Measurements from ENCODE around the gene CD151. TPM values are rescaled to one million over a fixed set of nuclear protein-coding genes. Genes with fewer than 3 reads are reported as not detected.

The CD151 gene
- total RNA-seq, 1 experiment from 2014 or later = 296 TPM

DNA sequence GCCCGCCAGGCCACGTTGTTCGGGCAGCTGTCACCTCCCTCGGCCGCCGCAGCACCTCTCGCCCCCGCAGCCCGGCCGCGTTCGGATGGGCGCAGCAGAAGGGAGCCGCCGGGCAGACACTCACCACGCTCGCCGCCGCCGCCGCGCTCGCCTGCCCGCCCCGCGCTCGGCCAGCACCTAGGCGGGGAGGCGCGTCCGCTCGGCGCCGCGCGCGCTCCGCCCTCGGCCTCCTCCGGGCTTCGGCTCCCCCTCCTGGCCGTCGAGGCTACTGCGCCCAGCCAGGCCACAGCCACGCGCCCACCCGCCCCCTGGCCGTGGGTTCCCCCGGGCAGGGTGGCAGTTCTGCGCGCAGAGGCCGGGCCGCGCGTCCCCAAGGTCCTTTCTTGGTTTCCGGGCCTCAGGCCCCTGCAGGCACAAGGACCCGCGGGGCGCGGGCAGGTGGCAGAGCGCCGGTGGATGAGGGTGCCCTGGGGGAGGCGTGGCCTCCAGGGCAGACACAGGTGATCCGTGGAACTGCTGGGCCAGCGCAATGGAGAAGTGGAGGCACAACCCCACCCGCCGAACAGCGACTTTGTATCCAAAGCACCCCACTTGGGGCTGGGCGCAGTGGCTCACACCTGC lies 34.5 kb upstream of the CD151 start, which contains the start of gene SLC25A22:
Gene SLC25A22, minus strand, starts transcription at position 189 of the 621 bp plus-strand sequence. CDS start 3,275 bp downstream, outside the sequence.
- ChIA-PET CTCF (no interaction called here), POLR2A (no interaction called here), RAD21 (ENCODE audit: low non-redundant PET in 1 of 2, low total read pairs in 2 of 2, uncharacterized antibody in 2 of 2, unreplicated experiment in 2 of 2) (no interaction called here)
- Histone ChIP-seq H2AFZ (ENCODE audit: low read depth, low read length, poor library complexity, severe bottlenecking) (no peak within 1 kb of the TSS), H3K36me3 (ENCODE audit: control insufficient read depth in 1 of 2, insufficient read depth in 2 of 2, low read length in 2 of 2) (peaks cover 0 to 9% of the 10 kb centered on the region in 2 experiments; a peak in 1 of 4 replicates), H3K27ac (ENCODE audit: low read depth, low read length) (peak within 1 kb of the TSS; percentile 91), H3K9me2 (ENCODE audit: insufficient read depth) (no peaks in the 10 kb centered on the region), H3K9me3 (ENCODE audit: control insufficient read depth in 1 of 2, insufficient read depth in 1 of 2, low read depth in 1 of 2, low read length in 2 of 2) (no peaks in the 10 kb centered on the region), H3K4me1 (ENCODE audit: control insufficient read depth in 1 of 2, insufficient read depth in 2 of 2, low read length in 2 of 2) (peaks cover 16 to 42% of the 10 kb centered on the region in 2 experiments), H3K9ac (ENCODE audit: low read length) (peak within 1 kb of the TSS; percentile 94), H3K4me3 (replicated peaks in 1 of 2; ENCODE audit: low read depth in 1 of 2, low read length in 2 of 2) (peak within 1 kb of the TSS; percentile 86 to 92), H4K20me1 (ENCODE audit: insufficient read depth) (no peaks in the 10 kb centered on the region), H3K27me3 (ENCODE audit: insufficient read depth, low read length) (no peaks in the 10 kb centered on the region), H3K4me2 (ENCODE audit: low read length) (peak within 1 kb of the TSS; percentile 97), H3K79me2 (ENCODE audit: insufficient read depth, low read length) (peaks cover 29% of the 10 kb centered on the region)
- peak; percentile 66 for ATAC-seq
- no peak for DNase-seq (ENCODE audit: low read depth, low spot score)
- BruUV-seq (replicated peaks) = no TSS peak
- intact Hi-C loops (cut with micrococcal nuclease) = no loop called here
- no peak for TF ChIP-seq CEBPB (IDR thresholded peaks at IDR 0.05; ENCODE audit: low read depth)
- TF ChIP-seq SP1 (IDR thresholded peaks at IDR 0.05; ENCODE audit: low read depth) = no peak
- peak; percentile 51 for TF ChIP-seq POLR2AphosphoS5 (IDR thresholded peaks at IDR 0.05; ENCODE audit: low read depth, low read length)
- peak; percentile 49 for TF ChIP-seq POLR2A (IDR thresholded peaks at IDR 0.05; ENCODE audit: borderline replicate concordance, extremely low read depth, insufficient read depth, insufficient read length)
- no peak for TF ChIP-seq EZH2 (IDR thresholded peaks at IDR 0.05)
- TF ChIP-seq CBX3 (IDR thresholded peaks at IDR 0.05; ENCODE audit: low read depth) = no peak
- TF ChIP-seq, protein P1, sequence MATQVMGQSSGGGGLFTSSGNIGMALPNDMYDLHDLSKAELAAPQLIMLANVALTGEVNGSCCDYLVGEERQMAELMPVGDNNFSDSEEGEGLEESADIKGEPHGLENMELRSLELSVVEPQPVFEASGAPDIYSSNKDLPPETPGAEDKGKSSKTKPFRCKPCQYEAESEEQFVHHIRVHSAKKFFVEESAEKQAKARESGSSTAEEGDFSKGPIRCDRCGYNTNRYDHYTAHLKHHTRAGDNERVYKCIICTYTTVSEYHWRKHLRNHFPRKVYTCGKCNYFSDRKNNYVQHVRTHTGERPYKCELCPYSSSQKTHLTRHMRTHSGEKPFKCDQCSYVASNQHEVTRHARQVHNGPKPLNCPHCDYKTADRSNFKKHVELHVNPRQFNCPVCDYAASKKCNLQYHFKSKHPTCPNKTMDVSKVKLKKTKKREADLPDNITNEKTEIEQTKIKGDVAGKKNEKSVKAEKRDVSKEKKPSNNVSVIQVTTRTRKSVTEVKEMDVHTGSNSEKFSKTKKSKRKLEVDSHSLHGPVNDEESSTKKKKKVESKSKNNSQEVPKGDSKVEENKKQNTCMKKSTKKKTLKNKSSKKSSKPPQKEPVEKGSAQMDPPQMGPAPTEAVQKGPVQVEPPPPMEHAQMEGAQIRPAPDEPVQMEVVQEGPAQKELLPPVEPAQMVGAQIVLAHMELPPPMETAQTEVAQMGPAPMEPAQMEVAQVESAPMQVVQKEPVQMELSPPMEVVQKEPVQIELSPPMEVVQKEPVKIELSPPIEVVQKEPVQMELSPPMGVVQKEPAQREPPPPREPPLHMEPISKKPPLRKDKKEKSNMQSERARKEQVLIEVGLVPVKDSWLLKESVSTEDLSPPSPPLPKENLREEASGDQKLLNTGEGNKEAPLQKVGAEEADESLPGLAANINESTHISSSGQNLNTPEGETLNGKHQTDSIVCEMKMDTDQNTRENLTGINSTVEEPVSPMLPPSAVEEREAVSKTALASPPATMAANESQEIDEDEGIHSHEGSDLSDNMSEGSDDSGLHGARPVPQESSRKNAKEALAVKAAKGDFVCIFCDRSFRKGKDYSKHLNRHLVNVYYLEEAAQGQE (IDR thresholded peaks at IDR 0.05; ENCODE audit: low read depth) = no peak
- TF ChIP-seq ELF1 (IDR thresholded peaks at IDR 0.05; ENCODE audit: borderline replicate concordance, low read depth) = no peak
- no peak for TF ChIP-seq SIN3A (IDR thresholded peaks at IDR 0.05; ENCODE audit: low read depth)
- TF ChIP-seq, protein P2, sequence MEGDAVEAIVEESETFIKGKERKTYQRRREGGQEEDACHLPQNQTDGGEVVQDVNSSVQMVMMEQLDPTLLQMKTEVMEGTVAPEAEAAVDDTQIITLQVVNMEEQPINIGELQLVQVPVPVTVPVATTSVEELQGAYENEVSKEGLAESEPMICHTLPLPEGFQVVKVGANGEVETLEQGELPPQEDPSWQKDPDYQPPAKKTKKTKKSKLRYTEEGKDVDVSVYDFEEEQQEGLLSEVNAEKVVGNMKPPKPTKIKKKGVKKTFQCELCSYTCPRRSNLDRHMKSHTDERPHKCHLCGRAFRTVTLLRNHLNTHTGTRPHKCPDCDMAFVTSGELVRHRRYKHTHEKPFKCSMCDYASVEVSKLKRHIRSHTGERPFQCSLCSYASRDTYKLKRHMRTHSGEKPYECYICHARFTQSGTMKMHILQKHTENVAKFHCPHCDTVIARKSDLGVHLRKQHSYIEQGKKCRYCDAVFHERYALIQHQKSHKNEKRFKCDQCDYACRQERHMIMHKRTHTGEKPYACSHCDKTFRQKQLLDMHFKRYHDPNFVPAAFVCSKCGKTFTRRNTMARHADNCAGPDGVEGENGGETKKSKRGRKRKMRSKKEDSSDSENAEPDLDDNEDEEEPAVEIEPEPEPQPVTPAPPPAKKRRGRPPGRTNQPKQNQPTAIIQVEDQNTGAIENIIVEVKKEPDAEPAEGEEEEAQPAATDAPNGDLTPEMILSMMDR (IDR thresholded peaks at IDR 0.05 in 2 of 3, conservative IDR thresholded peaks at IDR 0.05 in 1 of 3; ENCODE audit: borderline replicate concordance in 1 of 3, insufficient read depth in 1 of 3, low read depth in 2 of 3, low read length in 2 of 3) = peak in 2 of 3 experiments; percentile 60 to 69; a peak in 4 of 6 replicates
- TF ChIP-seq JUND (IDR thresholded peaks at IDR 0.05) = no peak
- TF ChIP-seq, protein P3, sequence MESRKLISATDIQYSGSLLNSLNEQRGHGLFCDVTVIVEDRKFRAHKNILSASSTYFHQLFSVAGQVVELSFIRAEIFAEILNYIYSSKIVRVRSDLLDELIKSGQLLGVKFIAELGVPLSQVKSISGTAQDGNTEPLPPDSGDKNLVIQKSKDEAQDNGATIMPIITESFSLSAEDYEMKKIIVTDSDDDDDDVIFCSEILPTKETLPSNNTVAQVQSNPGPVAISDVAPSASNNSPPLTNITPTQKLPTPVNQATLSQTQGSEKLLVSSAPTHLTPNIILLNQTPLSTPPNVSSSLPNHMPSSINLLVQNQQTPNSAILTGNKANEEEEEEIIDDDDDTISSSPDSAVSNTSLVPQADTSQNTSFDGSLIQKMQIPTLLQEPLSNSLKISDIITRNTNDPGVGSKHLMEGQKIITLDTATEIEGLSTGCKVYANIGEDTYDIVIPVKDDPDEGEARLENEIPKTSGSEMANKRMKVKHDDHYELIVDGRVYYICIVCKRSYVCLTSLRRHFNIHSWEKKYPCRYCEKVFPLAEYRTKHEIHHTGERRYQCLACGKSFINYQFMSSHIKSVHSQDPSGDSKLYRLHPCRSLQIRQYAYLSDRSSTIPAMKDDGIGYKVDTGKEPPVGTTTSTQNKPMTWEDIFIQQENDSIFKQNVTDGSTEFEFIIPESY (IDR thresholded peaks at IDR 0.05; ENCODE audit: extremely low read depth, insufficient replicate concordance, low read length) = no peak
- no peak for TF ChIP-seq FOSL1 (IDR thresholded peaks at IDR 0.05; ENCODE audit: low read depth)
- TF ChIP-seq, protein P4, sequence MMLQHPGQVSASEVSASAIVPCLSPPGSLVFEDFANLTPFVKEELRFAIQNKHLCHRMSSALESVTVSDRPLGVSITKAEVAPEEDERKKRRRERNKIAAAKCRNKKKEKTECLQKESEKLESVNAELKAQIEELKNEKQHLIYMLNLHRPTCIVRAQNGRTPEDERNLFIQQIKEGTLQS (IDR thresholded peaks at IDR 0.05) = no peak
- TF ChIP-seq, protein P5, sequence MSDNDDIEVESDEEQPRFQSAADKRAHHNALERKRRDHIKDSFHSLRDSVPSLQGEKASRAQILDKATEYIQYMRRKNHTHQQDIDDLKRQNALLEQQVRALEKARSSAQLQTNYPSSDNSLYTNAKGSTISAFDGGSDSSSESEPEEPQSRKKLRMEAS (IDR thresholded peaks at IDR 0.05) = no peak
- TF ChIP-seq ZFX (IDR thresholded peaks at IDR 0.05) = peak; percentile 29; the same call in 1 of the 2 replicates
- TF ChIP-seq EZH2phosphoT487 (IDR thresholded peaks at IDR 0.05; ENCODE audit: borderline replicate concordance) = no peak
- TF ChIP-seq YY1 (IDR thresholded peaks at IDR 0.05; ENCODE audit: extremely low read depth, insufficient replicate concordance, low read depth, low read length) = peak; percentile 3
- no peak for TF ChIP-seq TCF7L2 (IDR thresholded peaks at IDR 0.05; ENCODE audit: borderline replicate concordance, extremely low read depth, insufficient read depth, insufficient read length)
- no peak for TF ChIP-seq SRF (IDR thresholded peaks at IDR 0.05; ENCODE audit: low read depth)
- no peak for TF ChIP-seq RAD21 (IDR thresholded peaks at IDR 0.05; ENCODE audit: low read depth)
